ENCODE results near the gene KCNJ4. TPM values are rescaled to one million over a fixed set of nuclear protein-coding genes. Genes with fewer than 3 reads are reported as not detected.

Gene KCNJ4
- total RNA-seq, 4 donors from 2014 or later, result 0.63 to 1.6 (median 1.1) TPM

- Histone ChIP-seq H3K4me1 (peaks cover 0 to 82% (median 20%) of the 10 kb centered on the region in 4 donors), H3K36me3 (peaks cover 21 to 100% (median 68%) of the 10 kb centered on the region in 3 donors), H3K9me3 (no peaks in the 10 kb centered on the region), H3K27ac (no peak overlapping the region), H3K27me3 (no peaks in the 10 kb centered on the region), H3K4me3 (no peak overlapping the region)
- DNase-seq (ENCODE audit: low spot score in 2 of 2), result no peak
- TF ChIP-seq POLR2A (IDR thresholded peaks at IDR 0.05) (no peak), EP300 (IDR thresholded peaks at IDR 0.05) (no peak), CTCF (IDR thresholded peaks at IDR 0.05) (no peak)
- 85 to 88% methylated on average over 12 of the region's 12 CpGs for WGBS, 2 donors
These were observed 39.9 kb upstream of the KCNJ4 start for GRCh38 chr22:38494939-38495338.

- H3K4me3 ChIP-seq, result no peak overlapping the region
- TF ChIP-seq CTCF (IDR thresholded peaks at IDR 0.05) (no peak), POLR2A (IDR thresholded peaks at IDR 0.05) (no peak), EP300 (IDR thresholded peaks at IDR 0.05) (no peak)
- no peak overlapping the region for H3K27ac ChIP-seq
- H3K4me1 ChIP-seq, result peaks cover 0 to 82% (median 20%) of the 10 kb centered on the region in 4 donors
- no peaks in the 10 kb centered on the region for H3K9me3 ChIP-seq
- H3K36me3 ChIP-seq, result peaks cover 21 to 100% (median 72%) of the 10 kb centered on the region in 3 donors
- no peaks in the 10 kb centered on the region for H3K27me3 ChIP-seq
- no peak for DNase-seq (ENCODE audit: low spot score in 2 of 2)
- WGBS, 2 donors, result 43 to 45% methylated on average over 2 of the region's 2 CpGs
These were observed 39.5 kb upstream of the KCNJ4 start for GRCh38 chr22:38494498-38494897.

DNA sequence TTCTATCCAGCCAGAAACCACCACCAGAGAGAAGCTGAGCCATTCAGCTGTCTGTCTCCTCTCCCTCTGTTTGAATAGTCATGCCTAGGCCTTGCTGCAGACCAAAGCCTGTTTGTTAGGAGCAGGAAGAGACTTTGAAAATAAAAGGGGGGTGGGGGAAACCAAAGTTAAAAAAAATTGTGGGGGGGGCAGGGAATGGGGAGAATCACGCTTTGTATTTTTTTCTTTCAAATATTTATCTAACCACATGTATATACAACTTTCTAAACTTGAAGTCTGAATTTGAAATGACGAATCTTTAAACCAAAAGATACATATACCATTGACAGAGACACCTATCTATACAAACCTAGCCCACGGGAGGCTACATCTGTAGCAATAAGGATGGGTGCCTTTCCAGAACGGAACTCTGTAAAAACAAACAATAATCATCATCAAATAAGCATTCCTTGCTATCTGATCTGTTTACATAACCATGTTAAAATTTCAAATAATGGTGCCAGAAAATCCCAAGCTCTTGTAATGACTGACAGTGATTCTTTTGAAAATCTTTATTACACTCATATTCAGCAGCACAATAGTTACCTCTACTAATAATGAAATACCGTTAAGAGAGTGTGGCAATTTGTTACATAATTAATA, 36.8 kb upstream of the KCNJ4 start:
- 33 to 44% methylated on average over 5 of the region's 5 CpGs for WGBS, 2 donors
- Histone ChIP-seq H3K27me3 (no peaks in the 10 kb centered on the region), H3K4me3 (no peak overlapping the region), H3K9me3 (no peaks in the 10 kb centered on the region), H3K36me3 (peaks cover 12 to 100% (median 74%) of the 10 kb centered on the region in 3 donors), H3K27ac (peak overlapping the region; percentile 36 to 82 (median 56)), H3K4me1 (peaks cover 0 to 87% (median 20%) of the 10 kb centered on the region in 4 donors)
- TF ChIP-seq CTCF (IDR thresholded peaks at IDR 0.05) (no peak), EP300 (IDR thresholded peaks at IDR 0.05) (no peak), POLR2A (IDR thresholded peaks at IDR 0.05) (no peak)
- no peak for DNase-seq (ENCODE audit: low spot score in 2 of 2)

- Histone ChIP-seq H3K9me3 (no peaks in the 10 kb centered on the region), H3K36me3 (peaks cover 6 to 100% (median 73%) of the 10 kb centered on the region in 3 donors), H3K27me3 (no peaks in the 10 kb centered on the region), H3K27ac (peak overlapping the region; percentile 52 to 82 (median 58)), H3K4me3 (no peak overlapping the region), H3K4me1 (peaks cover 0 to 87% (median 20%) of the 10 kb centered on the region in 4 donors)
- TF ChIP-seq EP300 (IDR thresholded peaks at IDR 0.05) (peak in 1 of 2 donors; percentile 84), CTCF (IDR thresholded peaks at IDR 0.05) (no peak)
- peak; percentile 61 to 80 for DNase-seq (ENCODE audit: low spot score in 2 of 2)
- 9 to 41% methylated on average over 1 of the region's 1 CpG for WGBS, 2 donors
These were observed 35.9 kb upstream of the KCNJ4 start for GRCh38 chr22:38490915-38491314.

DNA sequence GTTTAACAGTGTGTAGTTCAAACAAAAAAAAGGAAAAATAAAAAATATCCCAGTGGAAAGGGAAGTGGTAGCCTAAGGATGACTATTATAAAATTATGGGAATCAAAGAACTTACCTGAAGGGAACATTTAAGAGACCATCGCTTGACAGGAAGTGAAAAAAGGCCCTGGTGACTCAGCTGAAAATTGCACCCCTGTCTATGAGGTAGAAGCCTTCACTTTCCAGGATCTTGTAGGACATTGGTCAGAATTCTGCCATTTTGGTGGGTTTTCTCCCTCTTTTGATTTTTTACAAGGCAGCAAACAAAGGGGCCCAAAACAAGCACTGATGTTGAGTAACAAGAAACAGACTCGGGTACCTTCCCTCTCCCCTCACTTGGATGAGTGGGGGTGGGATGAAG, 35.5 kb upstream of the KCNJ4 start:
- Histone ChIP-seq H3K27me3 (no peaks in the 10 kb centered on the region), H3K36me3 (peaks cover 4 to 99% (median 73%) of the 10 kb centered on the region in 3 donors), H3K4me1 (peaks cover 0 to 86% (median 20%) of the 10 kb centered on the region in 4 donors), H3K4me3 (no peak overlapping the region), H3K27ac (peak overlapping the region; percentile 52 to 82 (median 58)), H3K9me3 (no peaks in the 10 kb centered on the region)
- no peak for DNase-seq (ENCODE audit: low spot score in 2 of 2)
- TF ChIP-seq POLR2A (IDR thresholded peaks at IDR 0.05) (no peak), EP300 (IDR thresholded peaks at IDR 0.05) (no peak), CTCF (IDR thresholded peaks at IDR 0.05) (no peak)
- WGBS, 2 donors, result 32 to 57% methylated on average over 2 of the region's 2 CpGs

Measured in tibial nerve (tissue), 4 donors.